HG03135 (cell line): Measurements from ENCODE around the gene FAM131B.
"Not testable (repeated sequence)": the region's sequence is repeated elsewhere in the genome, so short reads cannot be mapped to it uniquely, and the experiment has no call there.

Source experiments
- ATAC-seq: cut with Tn5 transposase; IDR thresholded peaks from one replicate; pipeline ENCODE4 v1.9.1; 2021; ENCODE audit warnings: mild to moderate bottlenecking, moderate library complexity; ENCODE audit not compliant: unreplicated experiment

Gene FAM131B

DNA sequence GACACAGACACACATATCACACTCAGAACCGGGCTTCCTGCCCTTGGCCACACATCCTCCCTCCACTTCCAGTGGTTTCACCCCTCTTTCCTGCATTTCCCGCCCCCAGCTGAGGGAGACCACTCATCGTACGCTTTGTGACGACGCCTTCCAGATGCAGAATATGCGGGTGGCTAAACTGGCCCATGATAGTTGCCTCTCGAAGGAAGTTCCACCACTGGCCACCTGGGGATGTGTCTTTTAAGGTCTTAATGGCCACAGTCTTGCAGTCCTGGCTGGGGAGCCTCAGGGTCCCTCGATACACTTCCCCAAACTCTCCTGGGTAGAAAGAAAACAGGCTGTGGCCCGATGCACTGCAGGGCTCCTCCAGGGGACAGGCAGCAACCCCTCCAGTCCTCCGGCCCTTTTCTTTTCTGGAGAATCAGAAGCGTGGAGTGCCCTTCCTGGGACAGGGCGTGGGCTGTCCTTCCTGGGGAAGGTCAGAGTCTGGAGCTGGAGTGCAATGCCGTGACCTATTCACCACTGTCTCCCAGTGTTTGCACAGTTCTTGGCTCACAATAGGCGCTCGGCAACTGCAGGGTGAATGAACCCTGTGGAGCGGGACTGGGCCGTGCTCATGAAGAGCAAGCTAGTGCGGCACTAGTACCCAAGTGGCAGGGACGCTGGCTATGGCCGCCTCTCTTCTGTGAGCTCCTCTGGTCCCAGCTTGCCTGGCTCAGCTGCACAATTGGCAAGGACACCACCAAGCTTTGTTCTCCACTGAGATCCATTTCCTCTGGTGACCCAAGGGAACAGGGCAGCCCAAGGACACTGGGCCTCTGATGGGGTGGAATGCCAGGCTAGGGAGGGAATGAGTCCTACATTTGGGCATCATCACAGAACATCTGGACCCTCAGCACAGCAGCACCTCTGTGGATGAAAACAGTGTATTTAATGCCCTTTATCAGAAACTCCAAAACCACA lies 33.0 kb upstream of the FAM131B start:
- peak; percentile 65 for ATAC-seq

- no peak for ATAC-seq
These were observed 32.3 kb upstream of the FAM131B start for GRCh38 chr7:143394777-143395176.

DNA sequence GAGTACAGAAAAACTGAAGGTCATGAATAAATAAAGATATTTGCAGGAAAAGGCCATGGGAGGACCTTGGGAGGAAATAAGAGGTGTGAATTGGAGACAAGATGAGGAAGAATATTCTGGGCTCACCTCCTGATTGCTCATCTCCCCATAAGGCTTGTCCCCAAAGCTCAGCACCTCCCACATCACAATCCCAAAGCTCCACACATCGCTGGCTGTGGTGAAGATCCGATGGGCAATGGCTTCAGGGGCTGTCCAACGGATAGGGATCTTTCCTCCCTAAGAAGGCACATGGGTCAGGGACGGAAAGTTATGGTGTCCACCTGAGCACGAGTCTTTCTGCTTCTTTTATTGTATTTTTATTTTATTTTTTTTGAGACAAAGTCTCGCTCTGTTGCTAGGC lies 31.6 kb upstream of the FAM131B start:
- ATAC-seq = no peak

DNA sequence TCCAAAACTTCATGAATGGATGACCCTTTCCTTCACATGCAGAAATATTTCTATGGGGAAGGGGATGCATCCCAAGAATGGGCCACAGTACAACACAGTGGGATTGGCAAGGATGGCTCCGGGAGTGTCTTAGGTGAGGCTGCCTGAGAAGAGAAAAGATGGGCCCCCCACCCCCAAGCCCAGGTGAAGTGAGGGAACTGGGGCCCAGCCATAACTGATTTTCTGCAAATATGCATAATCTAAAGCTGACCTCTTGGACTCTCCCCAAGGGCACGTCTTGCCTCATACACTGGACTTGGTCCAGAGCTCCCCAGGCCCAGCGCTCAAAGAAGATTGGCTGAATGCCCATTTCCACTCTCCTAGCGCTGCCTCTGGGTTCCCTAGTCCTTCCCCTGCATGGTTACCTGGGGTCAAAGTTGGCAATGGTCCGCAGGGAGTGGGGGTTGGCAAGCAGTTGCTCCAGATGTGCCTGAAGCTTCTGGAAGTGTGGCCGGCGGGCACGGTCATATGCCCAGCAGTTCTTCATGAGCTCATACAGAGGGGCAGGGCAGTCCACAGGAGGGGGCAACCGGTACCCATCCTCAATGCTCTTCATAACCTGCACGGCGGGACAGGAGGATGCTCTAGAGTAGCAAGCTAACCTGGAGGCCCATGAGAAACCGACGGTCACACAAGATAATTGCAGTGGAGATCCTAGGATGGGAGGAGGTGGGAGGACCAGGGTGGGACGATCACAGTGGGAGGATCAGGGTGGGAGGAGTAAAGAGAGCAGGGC lies 30.9 kb upstream of the FAM131B start:
- ATAC-seq = no peak

DNA sequence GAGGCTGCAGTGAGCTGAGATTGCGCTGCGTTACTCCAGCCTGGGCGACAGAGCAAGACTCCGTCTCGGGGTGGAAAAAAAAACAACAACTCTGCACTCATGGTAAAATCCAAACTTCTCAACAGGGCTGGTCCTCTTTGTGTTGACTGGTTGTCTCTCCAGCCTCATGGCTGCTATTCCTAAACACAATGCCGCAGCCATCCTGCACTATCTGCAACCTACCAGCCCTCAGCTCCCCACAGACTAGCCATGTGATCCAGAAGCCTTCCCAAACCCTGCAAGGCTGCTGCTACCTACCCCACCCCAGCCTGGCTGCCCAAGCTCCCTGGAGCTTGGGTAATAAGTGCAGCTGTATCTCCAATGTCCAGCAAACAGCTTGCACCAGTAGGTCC lies 30.4 kb upstream of the FAM131B start:
- ATAC-seq = no peak

GRCh38 chr7:143392427-143392826 lies 29.9 kb upstream of the FAM131B start:
- ATAC-seq = not testable (repeated sequence)

DNA sequence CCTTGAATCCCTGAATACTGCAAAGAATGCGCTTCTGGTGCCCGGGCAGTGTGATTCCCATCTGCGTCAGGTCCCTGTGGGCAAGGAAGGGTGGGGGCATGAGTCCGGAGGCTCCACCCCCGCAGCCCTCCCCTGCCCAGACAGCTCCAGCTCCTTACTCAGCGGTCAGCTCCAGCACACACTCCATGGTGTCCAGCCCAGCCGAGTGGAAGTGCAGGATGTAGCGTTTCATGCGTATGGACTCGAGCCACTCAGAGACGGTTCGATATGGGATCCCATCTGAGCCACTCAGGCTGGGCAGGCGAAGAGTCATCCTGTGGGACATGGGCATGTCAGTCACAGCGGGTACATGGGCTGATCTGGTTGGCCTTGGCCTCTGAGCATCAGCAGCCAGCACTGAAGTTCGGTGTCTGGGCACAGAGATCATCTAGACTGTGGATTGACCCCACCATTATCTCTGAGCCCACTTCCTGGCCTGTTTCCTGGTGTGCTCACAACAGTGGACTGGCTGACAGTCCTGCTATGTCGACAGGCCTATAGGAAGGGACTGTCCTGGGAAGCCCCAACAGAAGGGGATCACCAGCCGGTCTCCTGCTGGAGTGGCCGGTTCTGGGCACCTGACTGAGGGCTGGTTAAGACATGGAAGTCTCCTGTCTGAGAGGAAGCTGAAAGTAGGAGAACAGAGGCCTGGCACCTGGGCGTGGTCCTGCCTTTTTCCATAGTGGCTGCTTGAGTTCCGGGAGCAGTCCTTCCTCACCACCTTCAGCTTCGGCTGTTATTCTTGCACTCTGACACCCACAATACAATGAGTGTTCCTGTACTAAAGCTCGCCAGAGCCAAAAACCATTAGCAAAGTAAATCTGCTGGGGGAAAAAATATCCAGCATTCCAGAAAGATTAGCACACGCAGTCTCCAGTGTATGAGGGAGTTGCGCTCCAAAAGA lies 29.2 kb upstream of the FAM131B start:
- ATAC-seq = no peak

DNA sequence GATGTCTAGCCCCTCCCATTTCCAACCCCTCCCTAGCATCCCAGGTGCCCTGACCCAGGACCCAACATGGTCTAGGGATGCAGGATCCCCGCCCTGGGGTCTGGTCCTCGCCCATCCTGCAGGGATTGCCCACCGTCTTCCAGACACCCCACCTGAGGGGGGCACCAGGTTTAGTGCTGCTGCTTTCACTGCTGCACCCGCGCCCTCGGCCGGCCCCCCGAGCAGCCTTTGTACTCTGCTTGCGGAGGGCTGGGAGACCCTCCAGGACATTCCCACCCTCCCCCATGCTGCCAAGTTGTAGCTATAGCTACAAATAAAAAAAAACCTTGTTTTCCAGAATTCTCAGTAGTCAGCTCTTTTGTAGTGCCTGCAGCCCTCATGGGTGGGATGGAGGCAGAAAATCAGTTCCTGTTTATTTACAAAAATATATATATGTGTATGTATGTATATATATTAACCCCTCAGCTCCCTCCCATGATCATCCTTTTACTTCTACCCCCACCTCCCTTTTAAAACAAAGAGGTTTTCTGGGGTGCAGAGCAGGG lies 28.3 kb upstream of the FAM131B start:
- no peak for ATAC-seq

- ATAC-seq = no peak
These were observed 27.7 kb upstream of the FAM131B start for GRCh38 chr7:143390104-143390772.

DNA sequence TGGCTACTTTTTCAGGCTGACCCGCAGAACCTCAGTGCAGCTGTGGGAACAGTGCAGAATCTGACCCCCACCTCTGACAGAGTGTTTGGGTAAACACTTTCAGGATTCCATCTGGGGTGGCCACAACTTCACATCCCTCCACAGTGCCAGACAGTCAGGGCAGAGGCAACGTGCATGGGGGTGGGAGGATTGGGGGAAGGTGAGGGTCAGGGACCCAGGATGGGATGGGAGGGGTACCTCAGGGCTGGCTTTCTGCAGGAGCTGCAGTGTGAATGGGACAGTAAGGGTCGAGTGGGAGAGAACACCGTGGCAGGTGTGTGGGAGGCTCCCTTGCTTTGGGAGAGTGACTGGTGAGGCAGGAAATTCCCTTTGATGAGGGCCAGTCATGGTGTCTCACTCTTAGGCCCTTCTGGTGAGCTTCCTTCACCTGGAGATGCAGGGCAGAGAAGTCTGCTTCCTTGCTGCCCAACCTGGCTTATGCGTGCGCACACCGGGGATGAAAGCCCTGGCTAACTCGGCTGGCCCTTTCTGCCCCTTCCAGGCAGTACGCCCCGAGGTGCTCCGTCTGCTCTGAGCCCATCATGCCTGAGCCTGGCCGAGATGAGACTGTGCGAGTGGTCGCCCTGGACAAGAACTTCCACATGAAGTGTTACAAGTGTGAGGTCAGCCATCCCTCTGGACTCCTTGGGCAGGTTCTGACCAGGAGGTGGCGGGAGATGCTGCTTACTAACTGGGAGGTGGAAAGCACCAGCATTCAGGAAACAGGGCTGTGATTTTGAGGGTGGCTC lies 27.0 kb upstream of the FAM131B start:
- ATAC-seq = no peak

GRCh38 chr7:143388491-143389101 lies 26.1 kb upstream of the FAM131B start:
- no peak for ATAC-seq

- no peak for ATAC-seq
These were observed 25.5 kb upstream of the FAM131B start for GRCh38 chr7:143388051-143388450.

- no peak for ATAC-seq
These were observed 24.9 kb upstream of the FAM131B start for GRCh38 chr7:143387156-143387975.

GRCh38 chr7:143385891-143386781 lies 23.6 kb upstream of the FAM131B start:
- no peak for ATAC-seq

DNA sequence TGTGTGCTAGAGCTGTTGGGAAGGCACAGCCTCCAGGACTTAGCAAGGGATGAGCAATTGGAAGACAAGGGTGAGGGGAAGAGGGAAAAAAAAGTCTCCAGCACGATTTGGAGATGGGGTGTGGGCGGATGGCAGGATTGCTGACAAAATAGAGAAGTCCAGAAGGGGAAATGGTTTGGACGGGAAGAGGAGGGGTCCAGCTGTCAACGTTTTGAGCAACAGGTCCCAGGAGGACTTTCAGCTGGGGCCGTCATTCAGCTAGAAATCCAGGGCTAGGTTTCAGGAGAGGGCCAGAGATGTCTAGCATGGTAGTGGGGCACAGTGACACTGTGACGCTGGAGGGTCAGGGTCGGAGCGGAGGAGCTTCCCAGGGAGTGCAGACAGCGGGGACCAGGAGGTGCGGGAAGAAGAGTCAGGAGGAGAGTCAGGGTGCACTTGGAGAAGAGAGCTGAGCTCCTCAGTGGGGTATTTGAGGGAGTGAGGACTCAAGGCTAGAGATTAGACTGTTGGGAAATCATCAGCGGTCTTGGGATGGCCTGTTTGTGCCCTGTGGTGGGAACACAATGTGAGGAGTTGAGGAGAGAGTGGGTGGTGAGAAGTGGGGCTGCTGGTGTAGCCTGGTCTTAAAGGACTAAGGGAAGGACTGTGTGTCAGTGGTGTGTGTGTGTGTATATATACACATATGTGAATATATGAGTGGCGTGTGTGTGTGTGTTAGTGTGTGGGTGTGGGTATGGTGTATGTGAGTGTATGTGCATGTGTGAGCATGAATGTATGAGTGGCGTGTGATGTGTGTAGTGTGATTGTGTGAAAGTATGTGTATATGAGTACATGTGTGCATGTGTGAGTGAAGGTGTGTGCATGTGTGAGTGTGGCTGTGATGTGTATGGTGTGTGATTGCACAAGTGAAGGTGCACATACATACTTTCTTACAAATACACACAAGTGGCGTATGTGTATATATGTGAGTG lies 22.4 kb upstream of the FAM131B start:
- ATAC-seq = no peak

DNA sequence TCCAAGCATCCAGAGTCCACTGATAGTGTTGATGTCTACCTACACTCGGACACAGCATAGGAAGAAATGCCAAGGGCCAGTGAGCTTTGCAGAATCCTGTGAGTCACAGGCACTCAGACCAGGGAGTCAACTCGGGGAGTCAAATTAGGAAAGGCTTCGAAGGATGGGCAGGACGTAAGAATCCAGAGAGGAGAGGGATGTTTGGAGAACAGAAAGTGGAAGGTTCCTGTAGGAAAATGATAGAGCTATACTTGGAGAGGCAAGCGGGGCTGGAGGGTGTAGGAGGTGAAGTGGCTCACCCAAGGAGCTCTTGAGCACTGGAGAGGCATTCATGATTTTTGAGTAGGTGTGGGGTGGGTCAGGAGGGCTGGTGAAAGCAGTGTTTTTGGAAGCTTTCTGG lies 21.6 kb upstream of the FAM131B start:
- no peak for ATAC-seq
